Coronary artery (tissue), 2 donors: ENCODE measurements around the gene CORO7.

ENCODE experiments used
- DNase-seq: peaks from one replicate; pipeline ENCODE4 v3.0.0-alpha.2; 2017; ENCODE audit warnings: low spot score
- H3K27ac ChIP-seq, 2 donors: fragments of 200-600 bp; sonication (generic); one replicate each; pipeline ENCODE4 v1.5.1; 2016 to 2019
- H3K4me3 ChIP-seq: fragments of 200-600 bp; sonication (generic); 2 replicates; pipeline ENCODE4 v1.5.1; 2016; ENCODE audit warnings: mild to moderate bottlenecking, moderate library complexity
- CTCF ChIP-seq: fragments of 200-600 bp; sonication (generic); IDR thresholded peaks from one replicate; pipeline ENCODE4 v1.5.1; 2019; ENCODE audit warnings: antibody characterized with exemption

Gene CORO7

DNA sequence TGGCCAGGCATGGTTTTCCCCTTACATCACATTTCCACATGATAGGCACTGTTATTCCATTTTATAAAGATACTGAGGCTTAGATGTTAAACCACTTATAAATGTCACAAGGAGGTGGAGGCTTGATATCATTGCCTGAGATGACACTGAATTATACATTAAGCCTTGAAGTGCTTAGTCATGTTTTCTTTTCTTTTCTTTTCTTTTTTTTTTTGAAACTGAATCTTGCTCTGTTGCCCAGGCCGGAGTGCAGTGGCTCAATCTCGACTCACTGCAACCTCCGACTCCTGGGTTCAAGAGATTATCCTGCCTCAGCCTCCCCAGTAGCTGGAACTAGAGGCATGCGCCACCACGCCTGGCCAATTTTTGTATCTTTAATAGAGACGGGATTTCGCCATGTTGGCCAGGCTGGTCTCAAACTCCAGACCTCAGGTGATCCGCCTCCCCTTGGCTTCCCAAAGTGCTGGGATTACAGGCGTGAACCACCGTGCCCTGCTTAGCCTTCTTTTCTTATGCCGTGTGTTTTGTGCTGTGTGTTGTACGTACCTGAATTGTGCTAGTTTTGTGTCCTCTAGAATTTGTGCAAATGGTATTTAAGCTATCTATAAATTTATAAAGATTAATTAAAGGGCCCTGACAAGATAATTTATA is 10.5 kb upstream of the CORO7 start:
- no peak for TF ChIP-seq CTCF
- no peak for DNase-seq
- no peak overlapping the region for H3K27ac ChIP-seq
- peak overlapping the region; percentile 82 for H3K4me3 ChIP-seq

- no peak for DNase-seq
- TF ChIP-seq CTCF: no peak
- Histone ChIP-seq H3K4me3 (peak overlapping the region; percentile 82), H3K27ac (peak overlapping the region; percentile 91 to 97)
Measured at GRCh38 chr16:4426021-4426684, 9.8 kb upstream of the CORO7 start.

GRCh38 chr16:4425378-4426020 is 9.1 kb upstream of the CORO7 start, which contains the start of gene DNAJA3:
Gene DNAJA3 (plus strand): TSS chr16:4425868. CDS start chr16:4425882, 14 bp downstream.
- Histone ChIP-seq H3K4me3 (peak within 1 kb of the TSS; percentile 82), H3K27ac (peak within 1 kb of the TSS; percentile 91 to 97)
- DNase-seq: peak; percentile 93
- no peak for TF ChIP-seq CTCF

- no peak overlapping the region for H3K4me3 ChIP-seq
- no peak for DNase-seq
- H3K27ac ChIP-seq: no peak overlapping the region
- TF ChIP-seq CTCF: no peak
Measured at GRCh38 chr16:4420505-4421105, 4.2 kb upstream of the CORO7 start.

- no peak overlapping the region for H3K4me3 ChIP-seq
- no peak for TF ChIP-seq CTCF
- DNase-seq: no peak
- no peak overlapping the region for H3K27ac ChIP-seq
Measured at GRCh38 chr16:4419402-4419959, 3.1 kb upstream of the CORO7 start.

DNA sequence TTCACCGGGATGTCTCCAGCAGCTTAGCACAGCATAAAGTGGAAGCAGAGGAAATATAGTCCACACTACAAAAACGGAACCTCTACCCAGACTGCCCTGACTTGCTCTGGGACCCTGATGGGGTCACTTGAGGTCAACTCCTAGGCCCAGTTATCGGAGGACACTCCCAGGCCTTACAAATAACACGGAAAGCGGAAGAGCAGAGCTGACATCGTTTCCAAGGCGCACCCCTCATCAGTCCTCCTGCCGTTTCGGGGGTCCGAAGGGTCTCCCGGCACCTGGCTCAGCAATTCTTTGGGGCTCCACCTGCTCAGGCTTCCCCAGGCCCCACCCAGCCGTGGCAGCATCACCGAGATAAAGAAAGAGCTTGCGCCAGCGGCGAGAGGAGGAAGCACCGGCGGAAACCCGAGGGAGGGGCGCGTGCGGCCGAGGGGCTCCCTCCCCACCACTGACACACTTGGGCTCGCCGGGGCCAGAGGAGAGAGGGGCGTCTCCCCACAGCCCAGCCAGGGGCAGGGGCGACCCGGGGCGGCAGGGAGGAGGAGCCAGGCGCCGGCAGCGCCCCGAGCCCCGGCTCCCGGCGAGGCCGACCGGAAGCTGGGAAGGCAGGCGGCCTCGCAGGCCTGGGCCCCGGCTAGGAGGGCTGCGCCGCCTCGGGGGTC is 727 bp downstream of the CORO7 start:
- peak overlapping the region; percentile 99 for H3K4me3 ChIP-seq
- no peak for TF ChIP-seq CTCF
- peak; percentile 78 for DNase-seq
- peak overlapping the region; percentile 47 to 87 for H3K27ac ChIP-seq
